ENCODE measurements around the gene CLEC4M.

CLEC4M gene, protein sequence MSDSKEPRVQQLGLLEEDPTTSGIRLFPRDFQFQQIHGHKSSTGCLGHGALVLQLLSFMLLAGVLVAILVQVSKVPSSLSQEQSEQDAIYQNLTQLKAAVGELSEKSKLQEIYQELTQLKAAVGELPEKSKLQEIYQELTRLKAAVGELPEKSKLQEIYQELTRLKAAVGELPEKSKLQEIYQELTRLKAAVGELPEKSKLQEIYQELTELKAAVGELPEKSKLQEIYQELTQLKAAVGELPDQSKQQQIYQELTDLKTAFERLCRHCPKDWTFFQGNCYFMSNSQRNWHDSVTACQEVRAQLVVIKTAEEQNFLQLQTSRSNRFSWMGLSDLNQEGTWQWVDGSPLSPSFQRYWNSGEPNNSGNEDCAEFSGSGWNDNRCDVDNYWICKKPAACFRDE

DNA sequence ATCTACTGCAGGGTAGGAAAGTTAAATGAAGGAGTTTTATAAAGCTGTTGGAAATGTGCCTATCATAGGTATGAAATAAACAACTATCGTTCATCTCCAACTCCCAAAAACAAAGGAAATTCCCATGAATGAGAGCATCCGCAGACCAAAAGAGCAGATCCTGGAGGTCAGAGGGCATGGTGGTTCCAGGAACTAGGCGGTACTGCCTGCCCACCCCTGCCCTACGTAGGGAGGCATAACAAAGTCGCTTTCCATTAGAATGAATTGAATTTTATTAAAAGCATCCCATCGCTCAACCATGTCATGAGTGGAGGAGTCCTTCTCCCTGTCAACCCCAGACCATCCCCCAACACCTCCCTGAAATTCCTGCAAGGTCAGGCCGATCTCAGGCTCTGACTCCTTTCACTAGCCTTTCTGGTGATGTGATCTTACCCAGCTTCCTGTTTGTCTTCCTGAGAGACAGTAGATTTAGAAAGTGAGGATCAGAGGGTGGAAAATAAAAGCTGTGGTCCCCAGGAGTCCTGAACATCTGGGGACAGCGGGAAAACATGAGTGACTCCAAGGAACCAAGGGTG is at the start of gene CLEC4M:
Gene CLEC4M, plus strand, starts transcription at position 525 of the 575 bp plus-strand sequence. Its CDS starts 24 bp downstream, at position 549.
- Histone ChIP-seq H3K27ac (no peak within 1 kb of the TSS), H3K36me3 (no peaks in the 10 kb centered on the region), H3K27me3 (ENCODE audit: insufficient read depth, low read depth, severe bottlenecking) (no peaks in the 10 kb centered on the region), H3K9me3 (ENCODE audit: severe bottlenecking) (peaks cover 26% of the 10 kb centered on the region), H3K4me3 (ENCODE audit: low read depth, low read length) (no peak within 1 kb of the TSS)
- no peak for DNase-seq
- TF ChIP-seq, protein P1, sequence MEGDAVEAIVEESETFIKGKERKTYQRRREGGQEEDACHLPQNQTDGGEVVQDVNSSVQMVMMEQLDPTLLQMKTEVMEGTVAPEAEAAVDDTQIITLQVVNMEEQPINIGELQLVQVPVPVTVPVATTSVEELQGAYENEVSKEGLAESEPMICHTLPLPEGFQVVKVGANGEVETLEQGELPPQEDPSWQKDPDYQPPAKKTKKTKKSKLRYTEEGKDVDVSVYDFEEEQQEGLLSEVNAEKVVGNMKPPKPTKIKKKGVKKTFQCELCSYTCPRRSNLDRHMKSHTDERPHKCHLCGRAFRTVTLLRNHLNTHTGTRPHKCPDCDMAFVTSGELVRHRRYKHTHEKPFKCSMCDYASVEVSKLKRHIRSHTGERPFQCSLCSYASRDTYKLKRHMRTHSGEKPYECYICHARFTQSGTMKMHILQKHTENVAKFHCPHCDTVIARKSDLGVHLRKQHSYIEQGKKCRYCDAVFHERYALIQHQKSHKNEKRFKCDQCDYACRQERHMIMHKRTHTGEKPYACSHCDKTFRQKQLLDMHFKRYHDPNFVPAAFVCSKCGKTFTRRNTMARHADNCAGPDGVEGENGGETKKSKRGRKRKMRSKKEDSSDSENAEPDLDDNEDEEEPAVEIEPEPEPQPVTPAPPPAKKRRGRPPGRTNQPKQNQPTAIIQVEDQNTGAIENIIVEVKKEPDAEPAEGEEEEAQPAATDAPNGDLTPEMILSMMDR (IDR thresholded peaks at IDR 0.05; ENCODE audit: low read depth, low read length), result no peak

DNA sequence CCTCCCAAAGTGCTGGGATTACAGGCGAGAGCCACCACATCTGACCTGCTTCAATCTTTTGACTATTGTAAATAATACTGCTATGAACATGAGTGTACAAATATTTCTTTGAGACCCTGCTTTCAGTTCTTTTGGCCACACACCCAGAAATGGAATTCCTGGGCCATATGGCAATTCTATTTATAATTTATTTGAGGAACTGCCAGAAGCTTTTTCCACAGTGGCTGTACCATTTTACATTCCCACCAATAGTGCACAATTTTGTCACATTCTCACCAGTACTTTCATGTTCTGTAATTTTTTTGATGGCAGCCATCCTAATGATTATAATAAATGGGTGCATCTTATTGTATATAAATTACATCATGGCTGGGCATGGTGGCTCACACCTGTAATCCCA is 47.4 kb upstream of the CLEC4M start:
- no peak for DNase-seq
- TF ChIP-seq, protein P1 (IDR thresholded peaks at IDR 0.05; ENCODE audit: low read depth, low read length), result no peak
- Histone ChIP-seq H3K27ac (no peak overlapping the region), H3K36me3 (no peaks in the 10 kb centered on the region), H3K9me3 (ENCODE audit: severe bottlenecking) (no peaks in the 10 kb centered on the region), H3K4me3 (ENCODE audit: low read depth, low read length) (no peak overlapping the region), H3K27me3 (ENCODE audit: insufficient read depth, low read depth, severe bottlenecking) (no peaks in the 10 kb centered on the region)

GRCh38 chr19:7716762-7717161 is 46.3 kb upstream of the CLEC4M start:
- H3K27me3 ChIP-seq (ENCODE audit: insufficient read depth, low read depth, severe bottlenecking), result no peaks in the 10 kb centered on the region
- TF ChIP-seq, protein P1 (IDR thresholded peaks at IDR 0.05; ENCODE audit: low read depth, low read length), result no peak
- no peak overlapping the region for H3K4me3 ChIP-seq (ENCODE audit: low read depth, low read length)
- H3K36me3 ChIP-seq, result no peaks in the 10 kb centered on the region
- H3K27ac ChIP-seq, result no peak overlapping the region
- H3K9me3 ChIP-seq (ENCODE audit: severe bottlenecking), result no peaks in the 10 kb centered on the region
- DNase-seq, result no peak

DNA sequence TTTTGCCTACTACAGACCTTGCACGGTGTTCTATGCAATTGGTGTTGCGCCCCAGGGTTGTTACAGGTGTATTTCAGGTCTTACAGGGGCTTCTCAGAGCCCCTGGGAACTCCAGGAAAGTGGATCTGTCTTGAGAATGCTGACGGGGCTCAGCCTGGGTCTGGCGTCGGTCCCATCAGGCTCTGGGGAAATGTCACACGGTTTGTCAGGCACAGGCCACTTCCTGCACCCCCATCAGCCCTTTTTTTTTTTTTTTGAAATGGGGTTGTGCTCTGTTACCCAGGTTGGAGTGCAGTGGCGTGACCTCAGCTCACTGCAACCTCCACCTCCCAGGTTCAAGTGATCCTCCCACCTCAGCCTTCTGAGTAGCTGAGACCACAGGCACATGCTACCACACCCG is 44.4 kb upstream of the CLEC4M start:
- no peaks in the 10 kb centered on the region for H3K27me3 ChIP-seq (ENCODE audit: insufficient read depth, low read depth, severe bottlenecking)
- no peaks in the 10 kb centered on the region for H3K36me3 ChIP-seq
- no peak for DNase-seq
- no peak overlapping the region for H3K27ac ChIP-seq
- TF ChIP-seq, protein P1 (IDR thresholded peaks at IDR 0.05; ENCODE audit: low read depth, low read length), result no peak
- no peaks in the 10 kb centered on the region for H3K9me3 ChIP-seq (ENCODE audit: severe bottlenecking)
- no peak overlapping the region for H3K4me3 ChIP-seq (ENCODE audit: low read depth, low read length)

GRCh38 chr19:7720351-7720750 is 42.7 kb upstream of the CLEC4M start:
- H3K36me3 ChIP-seq, result no peaks in the 10 kb centered on the region
- peak; percentile 86 for DNase-seq
- peak overlapping the region; percentile 56 for H3K27ac ChIP-seq
- H3K9me3 ChIP-seq (ENCODE audit: severe bottlenecking), result no peaks in the 10 kb centered on the region
- H3K27me3 ChIP-seq (ENCODE audit: insufficient read depth, low read depth, severe bottlenecking), result no peaks in the 10 kb centered on the region
- TF ChIP-seq, protein P1 (IDR thresholded peaks at IDR 0.05; ENCODE audit: low read depth, low read length), result no peak
- no peak overlapping the region for H3K4me3 ChIP-seq (ENCODE audit: low read depth, low read length)
